Activated CD4-positive, alpha-beta T cell treated with anti-CD3 and anti-CD28 coated beads, Interleukin-2, amount 10 ng/mL, durations not matched to agents 24 days and 14 days (primary cell): ENCODE data around the gene DDTL. TPM values are rescaled to one million over a fixed set of nuclear protein-coding genes. Genes with fewer than 3 reads are reported as not detected.
"Not testable (repeated sequence)": the region's sequence is repeated elsewhere in the genome, so short reads cannot be mapped to it uniquely, and the experiment has no call there.

Source experiments
- DNase-seq: peaks from one replicate; pipeline ENCODE4 v3.0.0; 2022
- H3K27ac Mint-ChIP-seq: one replicate; pipeline ENCODE4 v1.8.0; 2022; ENCODE audit warnings: mild to moderate bottlenecking, mixed read lengths
- H3K27me3 Mint-ChIP-seq: one replicate; pipeline ENCODE4 v1.8.0; 2022; ENCODE audit warnings: mixed read lengths
- H3K36me3 Mint-ChIP-seq: one replicate; pipeline ENCODE4 v1.8.0; 2022; ENCODE audit warnings: low read depth, mild to moderate bottlenecking, mixed read lengths
- H3K4me1 Mint-ChIP-seq: one replicate; pipeline ENCODE4 v1.8.0; 2021; ENCODE audit warnings: mixed read lengths
- H3K4me3 Mint-ChIP-seq: one replicate; pipeline ENCODE4 v1.8.0; 2022; ENCODE audit warnings: mild to moderate bottlenecking, moderate library complexity, mixed read lengths
- H3K9me3 Mint-ChIP-seq: one replicate; pipeline ENCODE4 v1.8.0; 2021; ENCODE audit warnings: mixed read lengths
- intact Hi-C: fragments of 100-400 bp; cut with micrococcal nuclease; formaldehyde crosslinking; loops from one replicate; pipeline ENCODE4 v1.15.1; 2023
- total RNA-seq: library from RNA; stranded (reverse); gene quantifications from 2 replicates; pipeline ENCODE4 v1.2.3, GENCODE V29; 2022

Gene DDTL
- 5.0 TPM in 2 replicates for total RNA-seq

DNA sequence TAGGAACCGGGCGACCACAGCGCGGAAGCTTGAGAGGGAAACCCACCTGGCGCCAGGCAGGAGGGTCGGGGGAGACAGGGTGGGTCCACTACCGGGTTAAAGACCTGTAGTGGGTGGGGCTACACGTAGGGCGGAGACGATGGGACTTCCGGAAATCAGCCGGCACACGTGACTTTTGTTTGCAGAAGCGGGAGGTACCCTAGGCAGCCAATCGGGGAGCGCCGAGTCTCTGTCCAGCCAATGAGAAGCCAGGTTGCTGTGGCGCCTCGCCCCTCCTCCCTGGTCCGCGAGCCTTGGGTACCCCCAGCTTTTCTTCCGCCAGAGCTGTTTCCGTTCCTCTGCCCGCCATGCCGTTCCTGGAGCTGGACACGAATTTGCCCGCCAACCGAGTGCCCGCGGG, at the start of gene DDTL:
TSS of gene DDTL (plus strand) at position 321 of the 400 bp plus-strand sequence. CDS start at position 348, 27 bp downstream.
- H3K36me3 Mint-ChIP-seq: peaks cover 20% of the 10 kb centered on the region
- H3K27me3 Mint-ChIP-seq, DNase-seq, H3K9me3 Mint-ChIP-seq, intact Hi-C loops, H3K27ac Mint-ChIP-seq, H3K4me3 Mint-ChIP-seq: not testable (repeated sequence)
- H3K4me1 Mint-ChIP-seq: peaks cover 20% of the 10 kb centered on the region

DNA sequence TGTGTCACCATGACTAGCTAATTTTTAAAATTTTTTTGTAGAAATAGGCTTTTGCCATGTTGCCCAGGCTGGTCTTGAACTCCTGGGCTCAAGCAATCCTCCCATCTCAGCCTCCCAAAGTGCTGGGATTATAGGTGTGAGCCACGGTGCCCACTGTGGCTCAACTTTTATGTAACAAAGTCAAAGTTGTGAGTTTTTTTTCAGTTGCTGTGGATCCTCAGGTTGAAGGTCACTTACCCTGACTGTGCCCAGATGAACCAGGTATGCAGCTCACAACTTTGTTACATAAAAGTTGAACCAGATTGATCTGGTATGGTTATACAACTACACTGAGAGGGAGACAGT, 46.4 kb upstream of the DDTL start:
- H3K36me3 Mint-ChIP-seq, intact Hi-C loops, H3K27ac Mint-ChIP-seq, H3K4me3 Mint-ChIP-seq, H3K27me3 Mint-ChIP-seq, H3K4me1 Mint-ChIP-seq, DNase-seq, H3K9me3 Mint-ChIP-seq: not testable (repeated sequence)

GRCh38 chr22:23921586-23922201, 45.0 kb upstream of the DDTL start:
- H3K9me3 Mint-ChIP-seq, H3K27me3 Mint-ChIP-seq, intact Hi-C loops, H3K36me3 Mint-ChIP-seq, H3K4me1 Mint-ChIP-seq, H3K27ac Mint-ChIP-seq, DNase-seq, H3K4me3 Mint-ChIP-seq: not testable (repeated sequence)

- peaks cover 11% of the 10 kb centered on the region for H3K9me3 Mint-ChIP-seq
- no peaks in the 10 kb centered on the region for H3K4me1 Mint-ChIP-seq
- no peak overlapping the region for H3K27ac Mint-ChIP-seq
- no peak overlapping the region for H3K4me3 Mint-ChIP-seq
- no peak for DNase-seq
- peaks cover 1% of the 10 kb centered on the region for H3K36me3 Mint-ChIP-seq
- H3K27me3 Mint-ChIP-seq: no peaks in the 10 kb centered on the region
- intact Hi-C loops: no loop called here
Observed at GRCh38 chr22:23922921-23923320, 43.8 kb upstream of the DDTL start.

DNA sequence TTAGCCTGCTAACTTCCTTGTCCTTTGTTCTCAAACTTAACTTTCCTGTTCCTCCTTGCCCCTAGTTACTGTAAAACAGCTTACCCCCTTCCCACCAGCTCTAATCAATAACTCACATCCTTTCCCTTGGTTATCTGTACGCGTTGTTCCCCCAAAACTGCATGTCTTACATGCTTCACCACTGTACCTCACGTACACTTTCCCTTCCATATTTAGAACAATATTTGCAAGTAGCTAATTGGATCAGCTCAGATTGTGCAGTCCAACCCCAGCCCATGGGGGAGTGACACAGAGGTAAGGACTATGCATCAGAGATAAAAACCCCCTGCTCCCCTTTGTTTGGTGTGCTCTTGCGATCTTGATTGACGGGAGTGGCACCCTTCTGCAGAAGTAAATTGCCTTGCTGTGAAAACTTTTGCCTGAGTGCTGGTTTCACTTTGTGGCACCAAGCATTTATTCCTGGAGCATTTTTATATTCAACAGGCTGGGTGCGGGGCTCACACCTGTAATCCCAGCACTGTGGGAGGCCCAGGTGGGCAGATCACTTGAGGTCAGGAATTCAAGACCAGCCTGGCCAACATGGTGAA, 41.6 kb upstream of the DDTL start:
- H3K9me3 Mint-ChIP-seq: peaks cover 11% of the 10 kb centered on the region
- H3K27me3 Mint-ChIP-seq: no peaks in the 10 kb centered on the region
- H3K4me3 Mint-ChIP-seq: no peak overlapping the region
- intact Hi-C loops: no loop called here
- no peak for DNase-seq
- H3K36me3 Mint-ChIP-seq: peaks cover 1% of the 10 kb centered on the region
- H3K4me1 Mint-ChIP-seq: no peaks in the 10 kb centered on the region
- H3K27ac Mint-ChIP-seq: no peak overlapping the region

- peaks cover 1% of the 10 kb centered on the region for H3K36me3 Mint-ChIP-seq
- no peaks in the 10 kb centered on the region for H3K4me1 Mint-ChIP-seq
- H3K27ac Mint-ChIP-seq: no peak overlapping the region
- no peak for DNase-seq
- H3K27me3 Mint-ChIP-seq: no peaks in the 10 kb centered on the region
- intact Hi-C loops: no loop called here
- no peak overlapping the region for H3K4me3 Mint-ChIP-seq
- H3K9me3 Mint-ChIP-seq: peaks cover 11% of the 10 kb centered on the region
Observed at GRCh38 chr22:23926561-23926960, 40.1 kb upstream of the DDTL start.

- intact Hi-C loops: no loop called here
- Mint-ChIP-seq H3K27ac (no peak overlapping the region), H3K36me3 (no peaks in the 10 kb centered on the region), H3K27me3 (peaks cover 8% of the 10 kb centered on the region), H3K9me3 (no peaks in the 10 kb centered on the region), H3K4me1 (peaks cover 5% of the 10 kb centered on the region), H3K4me3 (no peak overlapping the region)
- DNase-seq: no peak
Observed at GRCh38 chr22:23938328-23939016, 28.2 kb upstream of the DDTL start.

DNA sequence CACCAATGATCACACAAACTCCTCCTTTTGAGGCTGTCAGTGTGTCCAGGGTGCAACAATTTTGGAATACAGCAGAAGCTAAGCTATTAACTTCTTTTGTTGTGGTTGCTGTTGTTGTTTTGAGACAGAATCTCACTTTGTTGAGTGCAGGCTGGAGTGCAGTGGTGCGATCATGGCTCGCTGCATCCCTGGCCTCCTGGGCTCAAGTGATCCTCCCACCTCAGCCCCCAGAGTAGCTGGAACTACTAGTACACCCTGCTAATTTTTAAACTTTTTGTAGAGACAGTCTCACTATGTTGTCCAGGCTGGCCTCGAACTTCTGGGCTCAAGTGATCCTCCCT, 27.7 kb upstream of the DDTL start:
- Mint-ChIP-seq H3K36me3 (no peaks in the 10 kb centered on the region), H3K4me1 (peaks cover 5% of the 10 kb centered on the region), H3K4me3 (no peak overlapping the region), H3K9me3 (no peaks in the 10 kb centered on the region), H3K27ac (no peak overlapping the region), H3K27me3 (peaks cover 9% of the 10 kb centered on the region)
- intact Hi-C loops: no loop called here
- no peak for DNase-seq

DNA sequence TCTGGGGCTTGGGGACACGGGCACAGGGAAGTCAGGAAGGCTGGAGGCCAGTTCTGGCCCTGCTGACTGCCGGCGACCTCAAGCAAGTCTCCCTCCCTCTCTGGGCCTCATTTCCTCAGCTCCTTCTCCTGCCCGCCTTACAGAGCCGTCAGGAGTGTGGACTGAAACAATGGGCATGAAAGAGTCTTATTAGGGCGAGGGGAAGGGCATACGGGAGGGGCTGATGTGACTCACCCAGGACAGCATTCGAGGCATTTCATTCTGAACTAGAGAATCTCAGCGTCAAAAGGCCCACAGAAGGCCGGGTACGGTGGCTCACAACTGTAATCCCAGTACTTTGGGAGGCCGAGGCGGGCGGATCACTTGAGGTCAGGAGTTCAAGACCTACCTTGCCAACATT, 26.5 kb upstream of the DDTL start:
- DNase-seq, intact Hi-C loops, H3K4me3 Mint-ChIP-seq, H3K9me3 Mint-ChIP-seq, H3K27ac Mint-ChIP-seq, H3K36me3 Mint-ChIP-seq, H3K4me1 Mint-ChIP-seq: not testable (repeated sequence)
- peaks cover 15% of the 10 kb centered on the region for H3K27me3 Mint-ChIP-seq

DNA sequence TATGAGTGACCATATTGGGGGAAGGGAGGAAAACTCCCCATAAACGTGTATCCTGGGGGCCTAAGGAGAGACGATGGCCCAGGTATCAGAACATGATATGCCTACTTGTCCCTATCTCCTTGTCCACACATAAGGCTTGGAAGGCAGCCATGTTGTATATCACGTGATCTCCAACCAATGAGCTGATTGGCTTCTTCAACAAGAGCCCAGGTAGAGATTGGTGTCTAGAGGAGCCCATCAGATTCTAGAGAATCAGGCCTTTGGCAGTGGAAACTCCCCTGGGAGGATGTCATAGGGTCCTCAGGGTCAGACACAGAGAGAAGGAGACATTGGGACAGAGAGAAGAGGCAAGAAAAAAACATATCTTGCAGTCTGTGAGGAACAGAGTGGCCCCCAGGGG, 19.3 kb upstream of the DDTL start:
- intact Hi-C loops, H3K4me1 Mint-ChIP-seq, H3K9me3 Mint-ChIP-seq, DNase-seq, H3K27ac Mint-ChIP-seq, H3K36me3 Mint-ChIP-seq, H3K4me3 Mint-ChIP-seq: not testable (repeated sequence)
- H3K27me3 Mint-ChIP-seq: peaks cover 20% of the 10 kb centered on the region

- H3K4me3 Mint-ChIP-seq, intact Hi-C loops, DNase-seq, H3K4me1 Mint-ChIP-seq, H3K36me3 Mint-ChIP-seq, H3K9me3 Mint-ChIP-seq, H3K27ac Mint-ChIP-seq: not testable (repeated sequence)
- H3K27me3 Mint-ChIP-seq: peaks cover 12% of the 10 kb centered on the region
Observed at GRCh38 chr22:23949764-23950163, 16.9 kb upstream of the DDTL start.

DNA sequence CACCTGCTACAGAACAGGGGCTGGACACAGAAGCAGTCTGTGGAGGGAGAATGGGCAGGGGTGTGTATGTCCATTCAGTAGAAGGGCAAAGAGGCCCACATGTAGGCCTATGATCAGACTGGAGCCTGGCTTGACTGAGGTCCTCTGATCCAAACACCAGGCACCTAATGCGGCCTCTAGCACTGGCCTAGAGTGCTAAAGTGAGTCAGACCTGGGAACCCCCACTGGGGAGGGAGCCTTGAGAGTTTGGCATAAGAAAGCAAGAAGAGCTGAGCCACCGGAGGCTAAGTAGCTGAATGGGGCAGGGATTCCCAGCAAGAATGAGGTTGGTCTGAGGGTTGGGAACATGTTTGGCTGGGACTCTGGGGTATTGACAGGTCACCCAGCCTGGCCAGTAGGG, 15.3 kb upstream of the DDTL start:
- H3K27me3 Mint-ChIP-seq, DNase-seq, H3K9me3 Mint-ChIP-seq, H3K4me3 Mint-ChIP-seq, intact Hi-C loops, H3K4me1 Mint-ChIP-seq, H3K27ac Mint-ChIP-seq, H3K36me3 Mint-ChIP-seq: not testable (repeated sequence)

DNA sequence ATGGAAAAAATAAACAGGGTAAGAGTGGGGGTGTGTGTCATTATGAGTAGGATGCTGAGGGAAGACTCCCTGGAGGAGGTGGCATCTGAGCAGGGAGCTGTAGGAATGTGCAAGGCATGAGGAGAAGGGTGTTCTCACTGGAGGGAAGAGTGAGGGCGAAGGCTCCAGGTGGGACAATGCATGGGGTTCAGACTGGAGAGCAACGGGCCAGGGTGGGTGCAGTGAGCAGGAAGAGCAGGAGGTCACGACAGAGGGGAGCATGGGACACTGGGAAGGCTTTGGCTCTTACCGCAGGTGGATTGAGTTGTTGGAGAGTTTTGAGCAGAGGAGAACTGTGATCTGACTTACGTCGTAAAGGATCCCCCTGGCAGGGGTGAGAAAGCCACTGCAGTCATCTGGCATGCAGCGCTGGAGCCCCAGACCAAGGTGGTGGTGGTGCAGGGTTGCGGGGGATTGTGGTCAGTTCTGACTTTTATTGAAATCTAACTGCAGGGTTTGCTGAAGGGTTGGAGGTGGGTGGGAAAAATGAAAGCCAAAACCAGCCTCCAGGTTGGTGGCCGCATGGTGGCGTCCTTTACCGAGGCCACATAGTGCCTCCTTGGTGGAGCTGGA, 13.8 kb upstream of the DDTL start:
- intact Hi-C loops, H3K27me3 Mint-ChIP-seq, H3K4me3 Mint-ChIP-seq, H3K9me3 Mint-ChIP-seq, DNase-seq, H3K4me1 Mint-ChIP-seq, H3K36me3 Mint-ChIP-seq: not testable (repeated sequence)
- H3K27ac Mint-ChIP-seq: peak overlapping the region; percentile 27

DNA sequence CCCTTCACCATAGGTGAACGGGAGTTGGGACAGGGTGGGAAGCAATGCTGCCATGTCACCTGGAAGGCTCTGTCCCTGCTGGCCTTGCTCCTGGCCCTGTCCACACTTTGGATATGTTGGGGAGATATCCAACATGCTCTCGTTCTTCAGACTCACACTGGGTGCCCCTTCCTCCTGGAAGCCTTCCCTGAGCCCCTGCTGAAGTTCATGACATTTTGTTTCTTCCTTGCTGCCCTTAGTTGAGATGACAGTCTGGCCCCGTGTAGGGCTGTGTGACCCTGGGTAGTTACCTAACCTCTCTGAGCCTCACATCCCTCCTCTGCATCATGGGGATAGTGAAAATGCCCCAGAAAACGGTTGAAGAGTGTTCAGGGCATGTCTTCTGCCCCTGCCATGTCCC, 13.2 kb upstream of the DDTL start:
- H3K9me3 Mint-ChIP-seq, intact Hi-C loops, H3K4me1 Mint-ChIP-seq, H3K4me3 Mint-ChIP-seq, DNase-seq, H3K27me3 Mint-ChIP-seq, H3K36me3 Mint-ChIP-seq, H3K27ac Mint-ChIP-seq: not testable (repeated sequence)
